ENCODE data around the gene ST8SIA6. TPM values are rescaled to one million over a fixed set of nuclear protein-coding genes. Genes with fewer than 3 reads are reported as not detected.

The ST8SIA6 gene
- total RNA-seq, 1 donor from 2014 or later: 12.5 TPM

GRCh38 chr10:17435953-17436352 is 18.4 kb downstream of the ST8SIA6 start:
- DNase-seq (no peak), ATAC-seq (no peak)
- Histone ChIP-seq H3K9me3 (no peaks in the 10 kb centered on the region), H3K4me1 (peaks cover 2% of the 10 kb centered on the region), H3K4me3 (no peak overlapping the region), H3K27me3 (ENCODE audit: low read depth) (no peaks in the 10 kb centered on the region), H3K27ac (no peak overlapping the region), H3K36me3 (no peaks in the 10 kb centered on the region)
- no peak for TF ChIP-seq CTCF (IDR thresholded peaks at IDR 0.05)
- intact Hi-C loops (cut with DNase I): no loop called here

GRCh38 chr10:17435187-17435586 is 19.2 kb downstream of the ST8SIA6 start:
- intact Hi-C loops (cut with DNase I): no loop called here
- Histone ChIP-seq H3K4me3 (no peak overlapping the region), H3K4me1 (peaks cover 4% of the 10 kb centered on the region), H3K36me3 (no peaks in the 10 kb centered on the region), H3K27ac (no peak overlapping the region), H3K27me3 (ENCODE audit: low read depth) (no peaks in the 10 kb centered on the region), H3K9me3 (no peaks in the 10 kb centered on the region)
- ATAC-seq (no peak), DNase-seq (no peak)
- no peak for TF ChIP-seq CTCF (IDR thresholded peaks at IDR 0.05)

- intact Hi-C loops (cut with DNase I): no loop called here
- no peak for TF ChIP-seq CTCF (IDR thresholded peaks at IDR 0.05)
- no peak for DNase-seq
- Histone ChIP-seq H3K27ac (no peak overlapping the region), H3K4me3 (no peak overlapping the region), H3K27me3 (ENCODE audit: low read depth) (no peaks in the 10 kb centered on the region), H3K9me3 (no peaks in the 10 kb centered on the region), H3K4me1 (peaks cover 15% of the 10 kb centered on the region), H3K36me3 (no peaks in the 10 kb centered on the region)
- no peak for ATAC-seq
Measured at GRCh38 chr10:17432723-17433122, 21.7 kb downstream of the ST8SIA6 start.

- no peak for DNase-seq
- Histone ChIP-seq H3K36me3 (no peaks in the 10 kb centered on the region), H3K27me3 (ENCODE audit: low read depth) (no peaks in the 10 kb centered on the region), H3K4me1 (peaks cover 19% of the 10 kb centered on the region), H3K4me3 (no peak overlapping the region), H3K9me3 (no peaks in the 10 kb centered on the region), H3K27ac (no peak overlapping the region)
- intact Hi-C loops (cut with DNase I): no loop called here
- ATAC-seq: no peak
- TF ChIP-seq CTCF (IDR thresholded peaks at IDR 0.05): no peak
Measured at GRCh38 chr10:17431871-17432311, 22.5 kb downstream of the ST8SIA6 start.

- peak; percentile 66 to 80 for ATAC-seq
- intact Hi-C loops (cut with DNase I): no loop called here
Measured at GRCh38 chr10:17430647-17431355, 23.6 kb downstream of the ST8SIA6 start.

More at GRCh38 chr10:17430647-17431355, 23.6 kb downstream of the ST8SIA6 start:
- Histone ChIP-seq H3K27ac (no peak overlapping the region), H3K27me3 (ENCODE audit: low read depth) (no peaks in the 10 kb centered on the region), H3K4me3 (no peak overlapping the region), H3K36me3 (no peaks in the 10 kb centered on the region), H3K9me3 (no peaks in the 10 kb centered on the region), H3K4me1 (peaks cover 26% of the 10 kb centered on the region)
- peak; percentile 88 for TF ChIP-seq CTCF (IDR thresholded peaks at IDR 0.05)
- DNase-seq: peak; percentile 56

All from lower lobe of right lung (tissue), 2 donors.